T-helper 2 cell treated with Interferon-gamma antibody and Interleukin-4, amounts not matched to agents 100 ng/mL and 5 ng/mL, for 36 hours (primary cell): Measurements from ENCODE around the gene MFSD2A. TPM values are rescaled to one million over a fixed set of nuclear protein-coding genes. Genes with fewer than 3 reads are reported as not detected.

Experiments
- intact Hi-C: fragments of 100-400 bp; cut with micrococcal nuclease; formaldehyde crosslinking; loops from one replicate; pipeline ENCODE4 v1.15.1; 2023
- total RNA-seq: library from RNA; stranded (reverse); gene quantifications from 2 replicates; pipeline ENCODE4 v1.2.3, GENCODE V29; 2022

MFSD2A gene
- total RNA-seq, 1 donor from 2014 or later, result 5.3 TPM

- intact Hi-C loops, result no loop called here
Measured at GRCh38 chr1:39940253-39940652, 14.7 kb upstream of the MFSD2A start.

- intact Hi-C loops, result no loop called here
Measured at GRCh38 chr1:39940980-39941871, 13.7 kb upstream of the MFSD2A start.

- intact Hi-C loops, result no loop called here
Measured at GRCh38 chr1:39943471-39944290, 11.3 kb upstream of the MFSD2A start.

GRCh38 chr1:39944410-39945112, 10.4 kb upstream of the MFSD2A start:
- intact Hi-C loops, result no loop called here

- intact Hi-C loops, result no loop called here
Measured at GRCh38 chr1:39946216-39946615, 8.7 kb upstream of the MFSD2A start.

- intact Hi-C loops, result no loop called here
Measured at GRCh38 chr1:39947260-39947659, 7.7 kb upstream of the MFSD2A start.

GRCh38 chr1:39949891-39950290, 5.1 kb upstream of the MFSD2A start:
- intact Hi-C loops, result loop anchor here (10.0 kb wide), 1 partner anchor 305 kb away; the partner anchor contains the start of gene ZMPSTE24

GRCh38 chr1:39951926-39952325, 3.0 kb upstream of the MFSD2A start:
- intact Hi-C loops, result loop anchor here (10.0 kb wide), 1 partner anchor 303 kb away; the partner anchor contains the start of gene ZMPSTE24

GRCh38 chr1:39952359-39953110, 2.4 kb upstream of the MFSD2A start:
- intact Hi-C loops, result loop anchor here (10.0 kb wide), 1 partner anchor 302 kb away; the partner anchor contains the start of gene ZMPSTE24

GRCh38 chr1:39954324-39954869, 548 bp upstream of the MFSD2A start:
- intact Hi-C loops, result loop anchor here (10.0 kb wide), 1 partner anchor 300 kb away; the partner anchor contains the start of gene ZMPSTE24

- intact Hi-C loops, result loop anchor here (1.0 to 10.0 kb wide), 3 partner anchors 73 to 299 kb away; partner anchors contain the start of genes TRIT1 and ZMPSTE24
Measured at GRCh38 chr1:39955547-39956539, 898 bp downstream of the MFSD2A start.

- intact Hi-C loops, result loop anchor here (5.0 to 10.0 kb wide), 2 partner anchors 140 to 297 kb away; partner anchors contain the start of gene ZMPSTE24
Measured at GRCh38 chr1:39957299-39958015, 2.5 kb downstream of the MFSD2A start.

GRCh38 chr1:39958403-39959200, 3.7 kb downstream of the MFSD2A start:
- intact Hi-C loops, result loop anchor here (5.0 to 10.0 kb wide), 2 partner anchors 141 to 296 kb away; partner anchors contain the start of gene ZMPSTE24

- intact Hi-C loops, result loop anchor here (5.0 to 10.0 kb wide), 2 partner anchors 142 to 295 kb away; partner anchors contain the start of gene ZMPSTE24
Measured at GRCh38 chr1:39959651-39960333, 4.8 kb downstream of the MFSD2A start.

- intact Hi-C loops, result no loop called here
Measured at GRCh38 chr1:39960431-39960958, 5.5 kb downstream of the MFSD2A start.

GRCh38 chr1:39962450-39962825, 7.5 kb downstream of the MFSD2A start:
- intact Hi-C loops, result no loop called here
